ENCODE results near the gene MTX1. TPM values are rescaled to one million over a fixed set of nuclear protein-coding genes. Genes with fewer than 3 reads are reported as not detected.
"Not testable (repeated sequence)": the region's sequence is repeated elsewhere in the genome, so short reads cannot be mapped to it uniquely, and the experiment has no call there.

MTX1 gene
- polyA plus RNA-seq, 1 donor (not counting 4 experiments of a cell fraction or from before 2014, with no cell fraction given), result 43.4 TPM

DNA sequence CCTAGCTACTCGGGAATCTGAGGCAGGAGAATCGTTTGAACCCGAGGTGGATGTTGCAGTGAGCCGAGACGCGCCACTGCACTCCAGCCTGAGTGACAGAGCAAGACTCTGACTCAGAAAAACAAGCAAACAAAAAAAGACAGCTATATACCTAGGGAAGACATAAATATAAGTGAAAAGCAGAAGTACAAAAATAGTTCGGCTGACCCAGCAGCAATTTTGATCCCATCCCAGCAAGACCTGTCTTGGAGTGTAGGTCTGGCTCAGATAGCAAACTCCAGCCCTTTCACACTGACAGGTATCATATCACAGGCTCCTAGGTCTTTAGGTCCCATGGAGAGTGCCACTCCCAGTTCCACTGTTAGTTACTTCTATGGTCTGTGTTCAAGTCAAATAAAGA, 14.6 kb downstream of the MTX1 start:
- Histone ChIP-seq H3K9me3 (ENCODE audit: control insufficient read depth, low read depth, low read length) (no peaks in the 10 kb centered on the region), H3K79me2 (ENCODE audit: control insufficient read depth, insufficient read depth, low read length) (peaks cover 13% of the 10 kb centered on the region), H3K27ac (ENCODE audit: control insufficient read depth, insufficient read depth, low read length) (no peak overlapping the region), H3K4me2 (ENCODE audit: control insufficient read depth, extremely low read depth, insufficient read depth, low read depth, low read length) (no peak overlapping the region), H3K4me3 (ENCODE audit: control insufficient read depth in 2 of 3, extremely low read depth in 1 of 3, insufficient read depth in 2 of 3, low read depth in 1 of 3, low read length in 3 of 3) (no peak overlapping the region), H2AFZ (ENCODE audit: control insufficient read depth, low read length) (no peak overlapping the region), H3K36me3 (ENCODE audit: control insufficient read depth in 2 of 2, extremely low read depth in 1 of 2, insufficient read depth in 2 of 2, low read length in 2 of 2) (no peaks in the 10 kb centered on the region), H3K9ac (ENCODE audit: control insufficient read depth, extremely low read depth, insufficient read depth, low read length) (no peak overlapping the region), H4K20me1 (ENCODE audit: control insufficient read depth, extremely low read depth, insufficient read depth, low read length) (no peaks in the 10 kb centered on the region), H3K4me1 (ENCODE audit: control insufficient read depth, extremely low read depth, insufficient read depth, low read length) (peaks cover 42% of the 10 kb centered on the region), H3K27me3 (ENCODE audit: control insufficient read depth, extremely low read depth, insufficient read depth, low read length) (no peaks in the 10 kb centered on the region), H3K9me1 (ENCODE audit: control insufficient read depth, extremely low read depth, insufficient read depth, low read length) (no peaks in the 10 kb centered on the region)
- TF ChIP-seq EZH2 (IDR thresholded peaks at IDR 0.05; ENCODE audit: low read length), result no peak
- TF ChIP-seq, protein P1, sequence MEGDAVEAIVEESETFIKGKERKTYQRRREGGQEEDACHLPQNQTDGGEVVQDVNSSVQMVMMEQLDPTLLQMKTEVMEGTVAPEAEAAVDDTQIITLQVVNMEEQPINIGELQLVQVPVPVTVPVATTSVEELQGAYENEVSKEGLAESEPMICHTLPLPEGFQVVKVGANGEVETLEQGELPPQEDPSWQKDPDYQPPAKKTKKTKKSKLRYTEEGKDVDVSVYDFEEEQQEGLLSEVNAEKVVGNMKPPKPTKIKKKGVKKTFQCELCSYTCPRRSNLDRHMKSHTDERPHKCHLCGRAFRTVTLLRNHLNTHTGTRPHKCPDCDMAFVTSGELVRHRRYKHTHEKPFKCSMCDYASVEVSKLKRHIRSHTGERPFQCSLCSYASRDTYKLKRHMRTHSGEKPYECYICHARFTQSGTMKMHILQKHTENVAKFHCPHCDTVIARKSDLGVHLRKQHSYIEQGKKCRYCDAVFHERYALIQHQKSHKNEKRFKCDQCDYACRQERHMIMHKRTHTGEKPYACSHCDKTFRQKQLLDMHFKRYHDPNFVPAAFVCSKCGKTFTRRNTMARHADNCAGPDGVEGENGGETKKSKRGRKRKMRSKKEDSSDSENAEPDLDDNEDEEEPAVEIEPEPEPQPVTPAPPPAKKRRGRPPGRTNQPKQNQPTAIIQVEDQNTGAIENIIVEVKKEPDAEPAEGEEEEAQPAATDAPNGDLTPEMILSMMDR (optimal IDR thresholded peaks at IDR 0.05 in 1 of 3, IDR thresholded peaks at IDR 0.05 in 1 of 3, conservative IDR thresholded peaks at IDR 0.05 in 1 of 3; ENCODE audit: extremely low read depth in 1 of 3, insufficient read depth in 2 of 3, low read length in 3 of 3), result no peak
- DNase-seq (ENCODE audit: low read depth, low spot score) (no peak), FAIRE-seq (no peak)
- dilution Hi-C loops (cut with MboI; ENCODE audit: extremely low pct_ligation_motif_present, low sequenced_read_pairs), result no loop called here

GRCh38 chr1:155225404-155225759, 16.9 kb downstream of the MTX1 start:
- H3K27me3 ChIP-seq (ENCODE audit: control insufficient read depth, extremely low read depth, insufficient read depth, low read length); H3K4me3 ChIP-seq (ENCODE audit: control insufficient read depth in 2 of 3, extremely low read depth in 1 of 3, insufficient read depth in 2 of 3, low read depth in 1 of 3, low read length in 3 of 3); H3K9me1 ChIP-seq (ENCODE audit: control insufficient read depth, extremely low read depth, insufficient read depth, low read length); H3K9me3 ChIP-seq (ENCODE audit: control insufficient read depth, low read depth, low read length); FAIRE-seq; dilution Hi-C loops (cut with MboI; ENCODE audit: extremely low pct_ligation_motif_present, low sequenced_read_pairs); H3K9ac ChIP-seq (ENCODE audit: control insufficient read depth, extremely low read depth, insufficient read depth, low read length); H4K20me1 ChIP-seq (ENCODE audit: control insufficient read depth, extremely low read depth, insufficient read depth, low read length); DNase-seq (ENCODE audit: low read depth, low spot score); H2AFZ ChIP-seq (ENCODE audit: control insufficient read depth, low read length); H3K36me3 ChIP-seq (ENCODE audit: control insufficient read depth in 2 of 2, extremely low read depth in 1 of 2, insufficient read depth in 2 of 2, low read length in 2 of 2): not testable (repeated sequence)
- peak overlapping the region; percentile 19 for H3K4me2 ChIP-seq (ENCODE audit: control insufficient read depth, extremely low read depth, insufficient read depth, low read depth, low read length)
- H3K79me2 ChIP-seq (ENCODE audit: control insufficient read depth, insufficient read depth, low read length), result peaks cover 13% of the 10 kb centered on the region
- H3K4me1 ChIP-seq (ENCODE audit: control insufficient read depth, extremely low read depth, insufficient read depth, low read length), result peaks cover 37% of the 10 kb centered on the region
- H3K27ac ChIP-seq (ENCODE audit: control insufficient read depth, insufficient read depth, low read length), result peak overlapping the region; percentile 28

DNA sequence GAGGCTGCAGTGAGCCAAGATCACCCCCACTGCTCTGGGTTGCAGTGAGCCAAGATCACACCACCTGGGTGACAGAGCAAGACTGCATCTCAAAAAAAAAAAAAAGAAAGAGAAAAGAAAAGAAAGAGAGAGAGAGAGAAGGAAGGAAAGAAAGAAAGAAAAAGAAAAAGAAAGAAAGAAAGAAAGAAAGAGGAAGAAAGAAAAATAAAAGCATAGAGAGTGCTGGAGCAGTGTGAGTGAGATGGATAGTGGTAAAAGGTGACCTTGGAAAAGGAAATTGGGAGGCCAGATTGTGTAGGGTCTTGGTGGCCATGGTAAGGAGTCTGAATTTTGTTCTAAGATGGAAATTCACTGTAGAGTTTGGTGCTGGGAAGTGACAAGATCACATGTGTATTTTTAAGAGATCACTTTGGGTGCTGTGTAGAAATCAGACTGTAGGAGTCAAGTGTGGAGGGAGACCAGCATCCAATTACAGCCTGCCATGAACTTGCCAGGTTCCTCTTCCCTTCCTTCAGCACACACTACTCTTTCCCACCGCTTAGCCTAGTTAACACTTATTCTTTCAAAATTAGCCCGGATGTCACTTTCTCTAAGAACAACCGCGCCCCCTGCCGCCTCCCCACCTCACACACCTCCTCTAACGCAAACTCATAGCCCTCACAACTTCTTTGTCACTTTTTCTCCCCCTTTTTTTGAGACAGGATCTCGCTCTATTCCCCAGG, 17.9 kb downstream of the MTX1 start:
- H3K79me2 ChIP-seq (ENCODE audit: control insufficient read depth, insufficient read depth, low read length), result peaks cover 13% of the 10 kb centered on the region
- no peak for TF ChIP-seq EZH2 (IDR thresholded peaks at IDR 0.05; ENCODE audit: low read length)
- TF ChIP-seq, protein P1 (optimal IDR thresholded peaks at IDR 0.05 in 1 of 3, IDR thresholded peaks at IDR 0.05 in 1 of 3, conservative IDR thresholded peaks at IDR 0.05 in 1 of 3; ENCODE audit: extremely low read depth in 1 of 3, insufficient read depth in 2 of 3, low read length in 3 of 3), result peak; percentile 50 to 74 (median 54)
- peak overlapping the region; percentile 87 for H3K27ac ChIP-seq (ENCODE audit: control insufficient read depth, insufficient read depth, low read length)
- H3K36me3 ChIP-seq (ENCODE audit: control insufficient read depth in 2 of 2, extremely low read depth in 1 of 2, insufficient read depth in 2 of 2, low read length in 2 of 2), result no peaks in the 10 kb centered on the region
- peak overlapping the region; percentile 87 for H3K4me2 ChIP-seq (ENCODE audit: control insufficient read depth, extremely low read depth, insufficient read depth, low read depth, low read length)
- peaks cover 37% of the 10 kb centered on the region for H3K4me1 ChIP-seq (ENCODE audit: control insufficient read depth, extremely low read depth, insufficient read depth, low read length)
- peak overlapping the region; percentile 55 to 94 (median 94) for H3K4me3 ChIP-seq (ENCODE audit: control insufficient read depth in 2 of 3, extremely low read depth in 1 of 3, insufficient read depth in 2 of 3, low read depth in 1 of 3, low read length in 3 of 3)
- no peaks in the 10 kb centered on the region for H3K9me3 ChIP-seq (ENCODE audit: control insufficient read depth, low read depth, low read length)
- no peaks in the 10 kb centered on the region for H4K20me1 ChIP-seq (ENCODE audit: control insufficient read depth, extremely low read depth, insufficient read depth, low read length)
- dilution Hi-C loops (cut with MboI; ENCODE audit: extremely low pct_ligation_motif_present, low sequenced_read_pairs), result no loop called here
- H3K27me3 ChIP-seq (ENCODE audit: control insufficient read depth, extremely low read depth, insufficient read depth, low read length), result no peaks in the 10 kb centered on the region
- H3K9ac ChIP-seq (ENCODE audit: control insufficient read depth, extremely low read depth, insufficient read depth, low read length), result peak overlapping the region; percentile 90
- H3K9me1 ChIP-seq (ENCODE audit: control insufficient read depth, extremely low read depth, insufficient read depth, low read length), result peaks cover 3% of the 10 kb centered on the region
- DNase-seq (ENCODE audit: low read depth, low spot score) (no peak), FAIRE-seq (no peak)
- H2AFZ ChIP-seq (ENCODE audit: control insufficient read depth, low read length), result peak overlapping the region; percentile 71

Measured in keratinocyte (primary cell).